ENCODE results near the gene ZNF398.
"Not testable (repeated sequence)": the region's sequence is repeated elsewhere in the genome, so short reads cannot be mapped to it uniquely, and the experiment has no call there.

Gene ZNF398, protein sequence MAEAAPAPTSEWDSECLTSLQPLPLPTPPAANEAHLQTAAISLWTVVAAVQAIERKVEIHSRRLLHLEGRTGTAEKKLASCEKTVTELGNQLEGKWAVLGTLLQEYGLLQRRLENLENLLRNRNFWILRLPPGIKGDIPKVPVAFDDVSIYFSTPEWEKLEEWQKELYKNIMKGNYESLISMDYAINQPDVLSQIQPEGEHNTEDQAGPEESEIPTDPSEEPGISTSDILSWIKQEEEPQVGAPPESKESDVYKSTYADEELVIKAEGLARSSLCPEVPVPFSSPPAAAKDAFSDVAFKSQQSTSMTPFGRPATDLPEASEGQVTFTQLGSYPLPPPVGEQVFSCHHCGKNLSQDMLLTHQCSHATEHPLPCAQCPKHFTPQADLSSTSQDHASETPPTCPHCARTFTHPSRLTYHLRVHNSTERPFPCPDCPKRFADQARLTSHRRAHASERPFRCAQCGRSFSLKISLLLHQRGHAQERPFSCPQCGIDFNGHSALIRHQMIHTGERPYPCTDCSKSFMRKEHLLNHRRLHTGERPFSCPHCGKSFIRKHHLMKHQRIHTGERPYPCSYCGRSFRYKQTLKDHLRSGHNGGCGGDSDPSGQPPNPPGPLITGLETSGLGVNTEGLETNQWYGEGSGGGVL

DNA sequence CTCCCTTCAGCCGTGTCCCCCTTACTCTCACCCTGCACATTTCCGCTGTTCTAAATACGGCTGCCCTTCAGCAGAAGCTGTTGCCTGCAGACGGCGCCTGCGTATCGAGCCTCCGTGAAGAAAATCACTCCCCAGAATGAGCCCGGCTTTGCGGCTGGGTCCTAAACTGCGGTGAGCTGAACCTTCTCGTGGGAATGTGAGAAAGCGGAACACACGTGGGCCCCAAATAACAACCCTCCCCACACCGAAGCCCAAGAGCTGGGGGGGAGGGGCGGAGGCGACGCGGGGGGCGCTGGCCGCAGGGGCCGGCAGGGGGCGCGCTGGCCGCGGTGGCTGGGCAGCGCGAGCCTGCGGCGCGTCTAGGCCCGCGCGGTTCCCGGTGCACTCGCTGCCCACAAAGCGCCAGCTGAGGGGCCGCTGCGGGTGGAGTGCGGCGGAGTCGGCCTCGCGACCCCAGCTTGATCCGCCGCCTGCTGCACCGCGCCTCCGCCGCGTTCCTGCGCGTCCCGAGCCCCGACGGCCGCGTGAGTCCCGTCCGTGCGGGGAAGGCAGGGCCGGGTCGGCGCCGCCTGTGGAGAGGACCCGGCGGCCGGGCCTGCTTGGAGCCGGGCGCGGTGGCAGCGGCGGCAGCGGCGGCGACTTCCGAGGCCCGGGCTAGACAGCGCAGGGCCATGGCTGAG is at the start of gene ZNF398:
ZNF398 (plus strand) TSS at position 382 of the 680 bp plus-strand sequence; CDS start at position 672, 290 bp downstream.
- DNase-seq: peak; percentile 81

DNA sequence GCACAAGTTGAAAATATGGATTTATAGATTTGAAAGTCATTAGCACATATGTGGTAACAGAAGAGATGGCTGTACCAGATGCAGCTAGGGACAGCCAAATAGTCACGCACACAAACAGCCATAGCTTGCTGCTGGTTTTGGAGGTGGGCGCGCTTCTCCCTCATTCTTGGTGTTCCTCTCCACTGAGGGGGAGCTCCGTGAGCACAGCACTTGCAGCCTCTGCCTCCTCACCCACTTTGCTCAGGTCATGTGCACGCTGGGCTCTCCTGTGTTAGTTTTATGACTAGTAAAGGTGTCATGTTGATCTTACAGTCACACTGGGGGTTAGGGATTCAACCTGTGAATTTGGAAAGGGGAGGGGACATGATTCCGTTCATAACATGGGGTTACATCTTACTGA is 48.2 kb upstream of the ZNF398 start:
- no peak for DNase-seq

DNA sequence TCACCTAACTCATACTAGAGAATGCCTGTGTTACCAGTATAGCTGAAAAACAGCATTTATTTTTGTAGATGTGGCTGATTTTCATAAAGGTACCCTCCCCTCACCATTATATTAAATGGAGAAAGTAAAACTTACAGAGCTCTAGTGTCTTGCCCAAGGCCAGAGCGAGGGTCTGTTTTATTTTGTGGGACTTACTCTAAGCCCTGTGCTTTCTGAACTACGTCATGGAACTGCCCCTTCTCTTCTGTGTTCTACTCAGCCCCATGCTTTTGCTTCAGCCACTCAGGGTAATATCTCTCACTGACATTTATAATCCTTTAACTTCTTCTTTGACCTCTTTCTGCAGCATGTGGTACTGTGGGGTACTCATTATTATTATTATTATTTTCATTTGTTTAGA is 46.4 kb upstream of the ZNF398 start:
- no peak for DNase-seq

DNA sequence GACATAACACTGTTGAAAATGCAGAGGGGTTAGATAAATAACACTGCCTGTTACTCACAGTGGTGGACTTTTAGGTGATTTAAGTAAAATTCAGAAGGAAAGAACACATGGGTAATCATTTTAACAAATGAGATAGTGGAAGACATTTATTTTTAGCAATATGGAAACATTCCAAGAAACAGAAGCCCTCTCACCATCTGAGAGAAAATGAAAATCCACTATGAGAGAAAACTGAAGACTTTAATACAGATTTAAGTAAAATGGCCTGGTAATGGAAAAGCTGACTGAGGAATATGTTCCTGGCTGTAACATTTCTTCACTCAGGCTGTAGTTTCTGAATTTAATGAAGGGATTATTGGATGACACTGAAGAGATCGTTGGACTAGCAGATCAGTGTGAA is 44.6 kb upstream of the ZNF398 start:
- DNase-seq: no peak

DNA sequence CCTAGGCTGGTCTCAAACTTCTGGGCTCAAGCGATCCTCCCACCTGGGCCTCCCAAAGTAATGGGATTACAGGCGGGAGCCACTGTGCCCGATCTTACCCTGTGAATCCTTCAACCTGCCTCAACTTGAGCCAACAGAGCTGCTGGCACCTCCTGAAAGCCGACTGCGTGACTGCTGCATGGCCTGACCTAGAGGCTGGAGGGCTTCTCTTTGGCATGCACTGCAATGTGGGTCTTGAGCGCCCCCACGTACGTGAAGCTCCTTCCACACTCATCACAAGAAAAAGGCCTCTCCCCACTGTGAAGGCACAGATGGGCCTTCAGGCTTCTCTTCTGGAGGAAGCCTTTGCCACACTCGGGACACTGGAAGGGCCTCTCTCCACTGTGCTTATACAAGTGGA is 43.8 kb upstream of the ZNF398 start:
- DNase-seq: no peak

DNA sequence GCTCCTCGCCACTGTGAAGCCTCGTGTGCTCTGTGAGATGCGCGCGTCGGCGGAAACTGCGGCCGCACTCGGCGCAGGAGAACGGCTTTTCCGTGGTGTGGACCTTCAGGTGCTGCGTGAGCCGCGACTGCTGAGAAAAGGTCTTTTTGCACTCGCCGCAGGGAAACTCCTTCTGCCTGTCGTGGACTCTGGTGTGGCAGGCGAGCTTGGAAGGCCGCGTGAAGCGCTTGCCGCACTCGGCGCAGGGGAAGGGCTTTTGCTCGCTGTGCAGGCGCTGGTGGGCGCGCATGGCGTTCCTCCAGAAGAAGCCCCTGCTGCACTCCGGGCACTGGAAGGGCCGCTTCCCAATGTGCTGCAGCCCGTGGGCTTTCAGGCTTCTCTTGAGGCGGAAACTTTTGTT is 43.0 kb upstream of the ZNF398 start:
- DNase-seq: no peak

DNA sequence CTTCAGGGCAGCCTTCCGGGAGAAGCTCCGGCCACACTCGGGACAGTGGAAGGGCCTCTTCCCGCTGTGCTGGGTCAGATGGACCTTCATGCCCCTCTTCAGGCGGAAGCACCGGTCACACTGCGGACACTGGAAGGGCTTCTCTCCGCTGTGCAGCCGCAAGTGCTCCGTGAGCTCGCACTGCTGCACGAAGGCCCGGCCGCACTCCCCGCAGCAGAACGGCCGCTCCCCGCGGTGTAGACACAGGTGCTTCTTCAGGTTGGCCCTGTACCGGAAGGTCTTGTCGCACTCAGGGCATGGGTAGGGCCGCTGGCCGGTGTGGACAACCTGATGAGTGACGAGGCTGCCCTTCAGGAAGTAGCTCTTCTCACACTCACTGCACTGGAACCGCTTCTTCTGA is 42.5 kb upstream of the ZNF398 start:
- DNase-seq: no peak

DNA sequence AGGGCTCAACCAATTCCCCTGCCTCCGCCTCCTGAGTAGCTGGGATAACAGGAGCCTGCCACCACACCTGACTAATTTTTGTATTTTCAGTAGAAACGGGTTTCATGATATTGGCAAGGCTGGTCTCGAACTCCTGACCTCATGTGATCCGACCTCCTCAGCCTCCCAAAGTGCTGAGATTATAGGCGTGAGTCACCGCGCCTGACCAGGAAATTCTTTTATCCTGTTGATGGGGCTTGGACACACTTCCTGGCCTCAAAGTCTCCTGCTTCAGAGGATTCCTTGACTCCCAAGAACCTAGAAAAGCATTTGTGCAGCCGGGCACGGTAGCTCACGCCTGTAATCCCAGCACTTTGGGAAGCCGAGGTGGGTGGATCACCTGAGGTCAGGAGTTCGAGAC is 37.3 kb upstream of the ZNF398 start:
- no peak for DNase-seq

DNA sequence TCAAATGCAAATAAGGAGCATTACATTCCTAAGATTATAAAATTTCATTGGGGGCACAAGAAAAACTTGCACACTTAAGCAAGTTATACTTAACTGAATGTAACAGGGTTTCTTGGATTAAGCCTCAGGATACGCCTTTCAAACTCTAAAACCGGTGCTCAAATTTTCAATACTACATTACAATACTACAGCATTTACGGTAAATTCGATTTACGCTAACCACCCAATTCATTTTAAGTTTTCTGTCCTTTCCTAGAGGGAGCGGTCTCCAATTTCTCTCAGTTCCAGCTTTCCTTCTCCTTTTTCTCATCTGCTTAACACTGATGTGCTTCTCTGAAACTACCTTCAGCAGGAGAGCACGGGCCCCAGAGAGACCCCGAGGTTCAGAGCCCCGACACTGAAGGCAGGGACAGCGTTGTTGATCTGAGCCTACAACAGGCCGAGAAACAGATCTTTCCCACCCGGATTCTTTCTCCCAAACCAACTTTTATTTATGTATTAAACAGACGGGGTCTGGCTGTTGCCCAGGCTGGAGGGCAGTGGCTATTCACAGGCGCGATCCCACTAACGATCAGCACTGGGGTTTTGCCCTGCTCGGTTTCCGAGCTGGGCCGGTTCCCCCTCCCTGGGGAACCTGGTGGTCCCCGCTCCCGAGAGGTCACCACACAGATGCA is 21.9 kb upstream of the ZNF398 start:
- no peak for DNase-seq

DNA sequence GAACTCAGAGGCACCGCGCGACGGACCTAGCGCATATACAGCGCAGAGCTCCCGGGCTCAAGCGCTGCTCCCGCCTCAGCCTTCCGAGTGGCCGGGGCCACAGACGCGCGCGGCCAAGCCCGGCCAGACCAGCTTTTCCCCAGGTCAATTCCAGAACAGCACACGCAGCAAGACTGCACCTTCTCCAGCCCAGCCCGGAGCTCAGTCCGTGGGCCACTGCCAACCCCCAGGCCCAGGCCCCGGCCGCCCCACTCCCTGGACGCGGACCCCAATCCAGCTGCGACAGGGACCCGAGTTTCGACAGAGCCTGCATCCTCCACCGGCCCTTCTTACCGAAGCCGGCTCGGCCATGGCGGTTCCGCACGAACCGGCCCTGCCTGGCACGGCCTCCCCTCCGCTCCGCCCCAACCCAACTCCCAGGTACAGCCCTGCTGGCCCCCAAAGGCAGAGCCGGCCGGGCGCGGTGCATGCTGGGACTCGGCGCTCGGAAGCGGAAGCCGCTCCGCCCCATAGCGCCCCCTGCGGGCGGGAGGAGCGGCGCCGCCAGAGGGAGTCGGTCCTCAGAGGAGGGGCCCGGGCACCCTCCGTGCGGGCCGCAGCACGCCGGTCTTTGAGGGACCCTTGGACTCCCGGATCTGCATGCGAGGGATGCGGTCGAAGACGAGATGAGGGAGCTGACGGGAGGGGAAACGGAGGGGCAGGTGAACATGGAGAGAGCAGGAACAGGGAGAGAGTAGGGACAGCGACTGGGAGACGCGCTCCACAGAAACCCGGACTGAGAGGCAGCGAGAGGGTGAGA is 21.2 kb upstream of the ZNF398 start, which contains the start of gene ZNF425:
ZNF425 (minus strand) TSS at position 462 of the 799 bp plus-strand sequence; CDS start at position 351, 111 bp downstream.
- peak; percentile 94 for DNase-seq

DNA sequence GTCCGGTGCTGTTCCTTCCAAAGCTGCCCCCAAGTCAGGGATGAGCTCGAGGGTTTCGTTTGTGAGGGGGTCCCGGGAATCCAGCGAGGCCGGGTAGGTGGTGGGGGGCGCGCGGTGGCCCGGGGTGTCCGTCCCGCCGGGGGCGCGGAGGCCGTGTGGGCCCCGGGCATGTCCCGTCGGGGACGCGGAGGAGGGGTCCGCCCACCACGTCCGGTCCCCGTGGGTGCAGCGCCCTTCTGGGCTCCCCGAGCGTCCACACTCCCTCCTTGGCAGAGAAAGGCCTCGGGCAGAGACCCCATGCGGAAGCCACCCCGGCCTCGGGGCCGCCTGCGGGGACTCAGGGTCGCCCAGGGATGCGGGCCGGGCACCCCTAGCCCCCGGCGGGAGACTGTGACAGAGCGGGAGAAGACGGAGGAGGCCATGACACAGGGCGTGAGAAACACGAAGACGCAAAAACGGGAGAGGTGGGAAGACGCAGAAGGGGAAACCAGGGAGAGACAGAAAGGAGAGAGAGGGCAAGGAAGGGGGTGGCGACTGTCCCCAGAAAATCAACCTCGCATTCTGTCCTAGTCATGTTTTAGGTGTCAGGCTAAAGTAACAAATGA is 20.5 kb upstream of the ZNF398 start:
- peak; percentile 64 for DNase-seq

DNA sequence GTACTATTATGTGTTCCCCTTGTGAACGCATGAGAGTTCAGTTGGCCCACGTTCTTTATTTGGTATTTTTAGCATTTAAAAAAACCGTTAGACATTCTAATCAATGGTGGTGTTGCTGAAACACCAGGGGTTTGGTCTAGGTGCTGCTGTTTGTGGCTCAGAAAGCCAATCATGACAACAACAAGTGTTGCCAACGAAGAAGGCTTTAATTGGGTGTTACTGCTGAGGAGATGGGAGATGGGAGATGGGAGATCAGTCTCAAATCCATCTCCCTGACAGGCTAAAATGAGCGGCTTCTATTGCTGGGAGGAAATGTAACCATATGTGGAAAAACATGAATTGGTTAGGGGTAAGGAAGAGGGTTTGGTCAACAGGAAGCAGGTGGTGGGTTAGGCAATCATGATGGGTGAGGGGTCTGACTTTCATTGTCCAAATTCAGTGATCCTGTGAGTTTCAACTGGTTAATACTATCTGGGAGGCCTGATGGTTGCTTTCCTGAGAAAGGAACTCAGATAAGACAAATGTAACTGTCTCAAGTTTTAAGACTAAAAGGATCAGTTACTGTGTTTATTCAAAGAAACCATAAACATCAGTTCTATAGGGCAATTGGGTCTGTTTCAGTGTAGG is 16.6 kb upstream of the ZNF398 start:
- no peak for DNase-seq

DNA sequence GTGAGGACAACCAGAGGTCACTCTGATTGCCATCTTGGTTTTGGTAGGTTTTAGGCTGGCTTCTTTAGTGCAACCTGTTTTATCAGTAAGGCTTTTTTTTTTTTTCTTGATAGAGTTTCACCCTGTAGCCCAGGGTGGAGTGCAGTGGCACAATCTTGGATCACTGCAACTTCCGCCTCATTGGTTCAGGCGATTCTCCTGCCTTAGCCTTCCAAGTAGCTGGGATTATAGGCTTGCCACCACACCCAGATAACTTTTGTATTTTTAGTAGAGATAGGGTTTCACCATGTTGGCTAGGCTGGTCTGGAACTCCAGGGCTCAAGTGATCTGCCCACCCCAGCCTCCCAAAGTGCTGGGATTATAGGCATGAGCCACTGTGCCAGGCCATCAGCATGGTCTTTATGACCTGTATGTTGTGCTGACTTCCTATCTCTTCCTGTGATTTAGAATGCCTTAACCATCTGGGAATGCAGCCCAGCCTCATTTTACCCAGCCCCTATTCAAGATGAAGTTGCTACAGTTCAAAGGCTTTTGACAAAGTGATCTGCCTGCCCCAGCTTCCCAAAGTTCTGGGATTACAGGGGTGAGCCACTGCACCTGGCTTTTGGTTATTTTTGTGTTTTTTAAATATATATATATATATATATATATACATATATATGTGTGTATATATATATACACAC is 14.1 kb upstream of the ZNF398 start:
- no peak for DNase-seq

DNA sequence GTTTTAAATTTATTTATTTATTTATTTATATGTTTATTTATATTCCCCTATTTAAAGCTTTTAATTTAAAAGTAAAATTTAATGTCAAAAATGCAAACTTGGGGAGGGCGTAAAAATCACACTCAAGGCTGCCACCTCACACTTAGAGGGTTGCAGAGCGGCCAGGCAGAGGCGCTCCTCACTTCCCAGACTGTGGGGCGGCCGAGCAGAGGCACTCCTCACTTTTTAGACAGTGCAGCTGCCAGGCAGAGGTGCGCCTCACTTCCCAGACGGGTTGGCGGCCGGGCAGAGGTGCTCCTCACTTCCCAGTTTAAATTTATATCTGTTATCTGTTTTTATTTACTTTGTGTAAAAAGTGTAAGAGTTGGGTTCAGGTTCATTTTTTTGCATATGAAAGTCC is 11.1 kb upstream of the ZNF398 start:
- DNase-seq: no peak

DNA sequence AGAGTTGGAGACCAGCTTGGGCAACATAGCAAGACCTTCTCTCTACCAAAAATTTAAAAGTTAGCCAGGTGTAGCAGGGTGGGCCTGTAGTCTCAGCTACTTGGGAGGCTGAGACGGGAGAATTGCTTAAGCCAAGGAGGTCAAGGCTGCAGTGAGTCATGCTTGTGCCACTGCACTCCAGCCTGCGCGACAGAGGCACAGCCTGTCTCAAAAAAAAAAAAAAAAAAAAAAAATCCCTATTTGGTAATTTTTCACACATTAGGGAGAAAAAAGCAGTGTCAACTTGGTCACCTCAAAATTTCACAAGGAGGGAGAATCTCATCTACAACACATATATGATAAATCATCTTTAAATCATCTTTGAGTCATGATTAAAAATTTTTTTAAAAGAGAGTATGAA is 6.4 kb upstream of the ZNF398 start:
- DNase-seq: no peak

DNA sequence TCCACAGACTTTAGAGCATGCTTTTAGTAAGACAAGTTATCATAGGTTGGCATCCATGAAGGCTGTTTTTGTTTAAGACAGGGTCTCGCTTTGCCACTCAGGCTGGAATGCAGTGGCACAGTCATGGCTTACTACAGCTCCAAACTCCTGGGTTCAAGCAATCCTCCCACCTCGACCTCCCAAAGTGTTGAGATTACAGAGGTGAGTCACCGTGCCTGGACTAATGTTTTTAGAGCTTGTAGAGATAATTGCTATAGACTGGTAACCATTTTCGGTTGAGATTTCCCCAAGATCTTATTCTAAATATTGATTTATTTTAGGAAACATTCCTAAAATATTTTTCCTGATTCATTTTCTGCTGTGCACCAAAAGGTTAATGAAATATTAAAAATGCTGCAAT is 5.4 kb upstream of the ZNF398 start:
- DNase-seq: no peak

DNA sequence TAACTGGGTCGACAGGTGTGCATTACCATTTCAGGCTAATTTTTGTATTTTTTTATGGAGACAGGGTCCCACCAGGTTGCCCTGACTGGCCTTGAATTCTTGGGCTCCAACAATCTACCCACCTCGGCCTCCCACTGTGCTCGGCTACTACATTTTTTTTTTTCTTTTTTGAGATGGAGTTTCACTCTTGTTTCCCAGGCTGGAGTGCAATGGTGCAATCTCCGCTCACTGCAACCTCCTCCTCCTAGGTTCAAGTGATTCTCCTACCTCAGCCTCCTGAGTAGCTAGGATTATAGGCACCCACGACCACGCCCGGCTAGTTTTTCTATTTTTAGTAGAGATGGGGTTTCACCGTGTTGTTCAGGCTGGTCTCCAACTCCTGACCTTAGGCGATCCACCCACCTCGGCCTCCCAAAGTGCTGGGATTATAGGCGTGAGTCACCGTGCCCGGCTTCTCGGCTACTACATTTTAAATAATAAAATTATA is 2.8 kb upstream of the ZNF398 start:
- DNase-seq: not testable (repeated sequence)

DNA sequence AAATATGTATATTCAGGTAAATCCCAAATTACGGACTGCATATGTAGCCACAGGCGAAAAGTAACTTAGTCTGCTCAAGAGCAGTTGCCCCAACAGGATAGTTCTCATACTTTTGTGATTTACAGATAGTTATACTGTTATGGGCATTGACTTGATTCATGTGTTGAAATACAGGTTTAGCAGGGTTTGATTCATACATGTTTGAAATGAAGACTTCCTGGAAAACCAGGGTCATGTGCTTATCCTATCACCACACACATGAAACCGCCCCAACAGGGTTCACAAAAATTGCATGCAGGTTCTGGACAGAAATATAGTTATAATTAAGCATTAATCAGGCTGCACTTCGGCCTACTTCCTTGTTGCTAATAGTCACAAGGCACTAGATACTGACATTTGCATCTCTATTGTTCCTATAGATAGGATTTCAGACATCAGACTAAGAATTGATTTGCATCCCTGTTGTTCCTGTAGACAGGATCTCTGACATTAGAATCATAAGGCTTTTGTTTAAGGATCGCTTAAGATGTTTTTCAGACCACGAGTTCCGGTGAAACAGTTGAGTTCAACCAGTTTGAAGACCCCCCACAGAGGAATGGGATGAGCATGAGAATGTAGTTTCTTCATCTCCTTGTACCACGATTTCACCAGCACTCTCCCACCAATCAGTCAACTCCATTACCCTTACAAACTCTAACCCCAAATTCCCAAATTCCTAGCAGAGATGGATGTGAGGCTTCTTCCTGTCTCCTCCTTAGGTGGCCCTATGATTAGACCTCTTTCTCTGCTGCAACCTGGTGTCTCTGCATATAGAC is 2.0 kb upstream of the ZNF398 start:
- DNase-seq: no peak

DNA sequence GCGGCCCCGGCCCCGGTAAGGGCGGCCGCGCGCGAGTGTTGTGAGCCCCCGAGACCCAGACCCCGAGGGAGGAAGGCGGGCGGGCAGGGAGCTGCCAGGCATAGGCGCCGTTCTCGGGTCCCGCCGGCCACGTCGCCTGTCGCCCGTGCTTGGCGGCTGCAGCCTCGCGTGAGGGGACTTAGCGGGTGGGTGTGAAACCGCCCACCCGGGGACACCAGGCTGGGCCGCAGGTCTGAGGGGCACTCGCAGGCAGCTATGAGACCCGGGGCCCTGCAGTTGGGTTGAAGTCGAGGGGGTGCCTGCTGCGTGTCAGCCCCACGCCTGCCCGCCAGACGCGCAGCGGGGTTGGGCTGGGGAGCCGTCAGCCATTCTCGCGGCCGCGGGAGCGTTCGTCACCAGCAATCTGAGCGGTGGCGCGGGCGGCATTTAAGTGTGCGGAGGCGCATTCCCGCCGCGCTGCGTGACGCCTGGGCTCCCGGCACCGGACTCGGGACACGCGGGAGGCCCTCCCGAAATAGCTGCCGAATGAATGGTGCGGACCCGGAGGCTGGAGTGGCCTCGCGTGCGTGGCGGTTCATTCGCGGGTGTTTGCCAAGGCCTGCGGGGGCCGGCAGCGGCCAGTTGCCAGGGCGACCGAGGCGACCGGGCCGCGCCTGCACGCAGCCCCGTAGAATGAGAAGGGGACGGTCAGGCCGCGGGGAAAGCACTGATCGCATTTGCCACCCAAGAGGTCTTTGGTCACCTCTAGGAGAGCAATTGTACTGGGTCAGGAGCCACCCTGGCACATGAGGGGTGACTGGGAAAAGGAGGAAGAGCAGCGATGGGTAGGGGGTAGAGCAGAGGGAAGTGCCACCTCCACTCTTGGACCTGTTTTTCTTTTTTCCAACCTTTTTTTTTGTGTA is 750 bp downstream of the ZNF398 start:
- peak; percentile 46 for DNase-seq

Data from NCI-H345 (cell line).